SK-N-SH (cell line): ENCODE results near the gene DZIP1L. TPM values are rescaled to one million over a fixed set of nuclear protein-coding genes. Genes with fewer than 3 reads are reported as not detected.

ENCODE experiments used
- CTCF ChIA-PET: fragments of 300-600, 350-600 bp; formaldehyde crosslinking; extraction: SDS; loops from one replicate; lab custom pipeline; 2021; lab: Yijun Ruan, JAX
- POLR2A ChIA-PET: fragments of 350-600 bp; sonication (Branson Sonifier 250); formaldehyde crosslinking; extraction: SDS; loops from one replicate; lab custom pipeline; 2020; ENCODE audit warnings: antibody characterized with exemption, inconsistent platforms; lab: Yijun Ruan, JAX
- DNase-seq: peaks from one replicate; pipeline ENCODE4 v3.0.0; 2012
- H2AFZ ChIP-seq: fragments of 200-600 bp; sonication (generic); 2 replicates; pipeline ENCODE4 v1.8.1; 2016; ENCODE audit warnings: antibody characterized with exemption, mild to moderate bottlenecking, low read depth
- H3F3A ChIP-seq: fragments of 200-600 bp; sonication (generic); replicated peaks from 2 replicates; pipeline ENCODE3; 2016; ENCODE audit warnings: antibody characterized with exemption, mild to moderate bottlenecking; ENCODE audit not compliant: insufficient read depth
- H3K27ac ChIP-seq, 2 experiments: fragments of 200-500 bp in 1 of 2; fragments of 200-600 bp in 1 of 2; sonication (Bioruptor generic) in 1 of 2; sonication (generic), shearing (Covaris generic) in 1 of 2; 2 replicates each; pipeline versions ENCODE4 v1.5.1 to v1.6.1; 2014 to 2016; ENCODE audit warnings: low read depth in 2 of 2, inconsistent platforms in 1 of 2, low read length in 1 of 2, mild to moderate bottlenecking in 1 of 2, mixed read lengths in 1 of 2
- H3K27me3 ChIP-seq: fragments of 200-600 bp; sonication (generic), shearing (Covaris generic); 2 replicates; pipeline ENCODE4 v1.6.1; 2016; ENCODE audit warnings: mixed run types; ENCODE audit not compliant: insufficient read depth
- H3K36me3 ChIP-seq, 2 experiments: fragments of 200-500 bp in 1 of 2; fragments of 200-600 bp in 1 of 2; sonication (Bioruptor generic) in 1 of 2; sonication (generic) in 1 of 2; replicated peaks in 1 of 2; 2 replicates each; pipeline versions ENCODE3 to v1.5.1; 2014 to 2016; ENCODE audit warnings: low read length in 1 of 2, mild to moderate bottlenecking in 1 of 2; ENCODE audit not compliant: insufficient read depth in 2 of 2, control insufficient read depth in 1 of 2
- H3K4me1 ChIP-seq, 2 experiments: fragments of 200-500 bp in 1 of 2; fragments of 200-600 bp in 1 of 2; sonication (Bioruptor generic) in 1 of 2; sonication (generic), shearing (Covaris generic) in 1 of 2; 2 replicates each; pipeline versions ENCODE4 v1.5.1 to v1.6.1; 2014 to 2016; ENCODE audit warnings: low read depth in 1 of 2, low read length in 1 of 2, mixed run types in 1 of 2; ENCODE audit not compliant: insufficient read depth in 2 of 2, control insufficient read depth in 1 of 2
- H3K4me2 ChIP-seq: fragments of 200-600 bp; sonication (generic), shearing (Covaris generic); 2 replicates; pipeline ENCODE4 v1.6.1; 2017; ENCODE audit warnings: mixed run types
- H3K4me3 ChIP-seq, 2 experiments: fragments of 200-500 bp in 1 of 2; fragments of 200-600 bp in 1 of 2; sonication (Bioruptor generic) in 1 of 2; sonication (generic), shearing (Covaris generic) in 1 of 2; 2 replicates each; pipeline versions ENCODE4 v1.5.1 to v1.8.1; 2014 to 2016; ENCODE audit warnings: low read depth in 2 of 2, inconsistent platforms in 1 of 2, low read length in 1 of 2, mild to moderate bottlenecking in 1 of 2, mixed read lengths in 1 of 2, moderate library complexity in 1 of 2
- H3K79me2 ChIP-seq: fragments of 200-600 bp; sonication (generic); 2 replicates; pipeline ENCODE4 v1.8.1; 2017; ENCODE audit warnings: mild to moderate bottlenecking; ENCODE audit not compliant: insufficient read depth
- H3K9ac ChIP-seq: fragments of 200-600 bp; sonication (generic); 2 replicates; pipeline ENCODE4 v1.6.1; 2017; ENCODE audit warnings: mixed run types
- H3K9me2 ChIP-seq: fragments of 200-600 bp; sonication (generic); 2 replicates; pipeline ENCODE4 v1.6.1; 2017; ENCODE audit warnings: mixed run types
- H3K9me3 ChIP-seq: fragments of 200-600 bp; sonication (generic); 2 replicates; pipeline ENCODE4 v1.6.1; 2017; ENCODE audit warnings: mixed run types, mild to moderate bottlenecking, moderate library complexity
- H4K20me1 ChIP-seq: fragments of 200-600 bp; sonication (generic); 2 replicates; pipeline ENCODE4 v1.6.1; 2017; ENCODE audit warnings: mild to moderate bottlenecking, mixed run types; ENCODE audit not compliant: insufficient read depth
- EP300 ChIP-seq, 2 experiments: IDR thresholded peaks; 2 replicates each; pipeline versions ENCODE4 v1.4.0 to v1.6.1; 2012; ENCODE audit warnings: borderline replicate concordance in 1 of 2, low read depth in 1 of 2, low read length in 1 of 2
- EZH2phosphoT487 ChIP-seq: fragments of 200-600 bp; sonication (generic); IDR thresholded peaks from 2 replicates; pipeline ENCODE4 v1.6.1; 2017; ENCODE audit warnings: low read depth, mixed run types, mild to moderate bottlenecking, antibody characterized with exemption, moderate library complexity, borderline replicate concordance
- FOXM1 ChIP-seq: IDR thresholded peaks from 2 replicates; pipeline ENCODE4 v1.4.0; 2012; ENCODE audit warnings: low read depth, mild to moderate bottlenecking
- GATA2 ChIP-seq: sonication (generic); formaldehyde crosslinking; IDR thresholded peaks from 2 replicates; pipeline ENCODE4 v1.5.0; 2020; ENCODE audit warnings: mild to moderate bottlenecking, missing genetic modification reagents
- IRF3 ChIP-seq: fragments of 150-350 bp; IDR thresholded peaks from 2 replicates; pipeline ENCODE4 v1.6.1; 2016; ENCODE audit warnings: mild to moderate bottlenecking, low read depth, low read length
- JUND ChIP-seq: IDR thresholded peaks from 2 replicates; pipeline ENCODE4 v1.4.0; 2012
- MAX ChIP-seq: IDR thresholded peaks from 2 replicates; pipeline ENCODE4 v1.4.0; 2012; ENCODE audit warnings: low read depth
- MXI1 ChIP-seq: IDR thresholded peaks from 2 replicates; pipeline ENCODE4 v1.6.1; 2012; ENCODE audit warnings: mild to moderate bottlenecking, low read depth, low read length, improper control_type of control experiment
- NRF1 ChIP-seq: IDR thresholded peaks from 2 replicates; pipeline ENCODE4 v1.6.1; 2012; ENCODE audit warnings: low read depth, mild to moderate bottlenecking, low read length
- PBX3 ChIP-seq: IDR thresholded peaks from 2 replicates; pipeline ENCODE4; 2012
- REST ChIP-seq: IDR thresholded peaks from 2 replicates; pipeline ENCODE4 v1.6.1; 2012; ENCODE audit warnings: mild to moderate bottlenecking, low read depth, low read length, moderate library complexity
- RFX5 ChIP-seq: IDR thresholded peaks from 2 replicates; pipeline ENCODE4 v1.6.1; 2012; ENCODE audit warnings: mild to moderate bottlenecking, improper control_type of control experiment, low read length
- SIN3A ChIP-seq: IDR thresholded peaks from 2 replicates; pipeline ENCODE4 v1.6.1; 2012; ENCODE audit warnings: low read depth, mild to moderate bottlenecking, low read length, moderate library complexity, borderline replicate concordance
- SMC3 ChIP-seq: IDR thresholded peaks from 2 replicates; pipeline ENCODE4 v1.6.1; 2012; ENCODE audit warnings: low read depth, low read length, improper control_type of control experiment
- TAF1 ChIP-seq: IDR thresholded peaks from 2 replicates; pipeline ENCODE4 v1.6.1; 2012; ENCODE audit warnings: low read depth, mild to moderate bottlenecking, low read length, moderate library complexity, borderline replicate concordance
- TCF12 ChIP-seq: IDR thresholded peaks from 2 replicates; pipeline ENCODE4 v1.4.0; 2012
- TEAD4 ChIP-seq: IDR thresholded peaks from 2 replicates; pipeline ENCODE4 v1.4.0; 2012; ENCODE audit warnings: mild to moderate bottlenecking, borderline replicate concordance; ENCODE audit not compliant: insufficient read depth
- USF2 ChIP-seq: fragments of 150-350 bp; IDR thresholded peaks from 2 replicates; pipeline ENCODE4 v1.6.1; 2017; ENCODE audit warnings: antibody characterized with exemption, low read length, low read depth, borderline replicate concordance
- WGBS: methylation state at CpG from one replicate; pipeline ENCODE4 v1.1.6; 2017; ENCODE audit warnings: low lambda C conversion rate; 5-methylcytosine and 5-hydroxymethylcytosine counted together
- polyA plus RNA-seq, 3 experiments: library from polyadenylated mRNA; depleted of rRNA; stranded (reverse); fragments of >200 nt; gene quantifications; 2 replicates each; pipeline ENCODE4 v1.2.3, GENCODE V29; 2012

The DZIP1L gene
- polyA plus RNA-seq, 1 of the 3 experiments (the other 2 are of a cell fraction), result 6.4 TPM

GRCh38 chr3:138136201-138136600 is 20.8 kb upstream of the DZIP1L start:
- CTCF ChIA-PET, result no interaction called here

GRCh38 chr3:138135833-138136194 is 20.4 kb upstream of the DZIP1L start:
- Histone ChIP-seq H4K20me1 (no peaks in the 10 kb centered on the region), H3F3A (no peaks in the 10 kb centered on the region), H3K79me2 (no peaks in the 10 kb centered on the region), H3K27me3 (no peaks in the 10 kb centered on the region), H3K27ac (no peak overlapping the region), H2AFZ (no peak overlapping the region), H3K4me3 (no peak overlapping the region), H3K4me1 (no peaks in the 10 kb centered on the region; a peak in 1 of 4 replicates), H3K9ac (no peak overlapping the region), H3K9me2 (no peaks in the 10 kb centered on the region), H3K9me3 (no peaks in the 10 kb centered on the region), H3K4me2 (no peak overlapping the region), H3K36me3 (no peaks in the 10 kb centered on the region)
- POLR2A ChIA-PET, result no interaction called here
- CTCF ChIA-PET, result no interaction called here
- no peak for DNase-seq
- 81% methylated on average over 2 of the region's 2 CpGs for WGBS
- TF ChIP-seq RFX5, result no peak
- no peak for TF ChIP-seq EZH2phosphoT487
- no peak for TF ChIP-seq REST
- TF ChIP-seq MXI1, result no peak
- TF ChIP-seq IRF3, result no peak
- TF ChIP-seq TAF1, result no peak
- no peak for TF ChIP-seq TCF12
- TF ChIP-seq SIN3A, result no peak

More at GRCh38 chr3:138136201-138136600, 20.8 kb upstream of the DZIP1L start:
- POLR2A ChIA-PET, result no interaction called here
- Histone ChIP-seq H2AFZ (no peak overlapping the region), H3K27ac (no peak overlapping the region), H3K9ac (no peak overlapping the region), H3K27me3 (no peaks in the 10 kb centered on the region), H3K4me1 (no peaks in the 10 kb centered on the region; a peak in 1 of 4 replicates), H3K36me3 (no peaks in the 10 kb centered on the region), H3K4me2 (no peak overlapping the region), H4K20me1 (no peaks in the 10 kb centered on the region), H3K79me2 (no peaks in the 10 kb centered on the region), H3K9me2 (no peaks in the 10 kb centered on the region), H3F3A (no peaks in the 10 kb centered on the region), H3K4me3 (no peak overlapping the region), H3K9me3 (no peaks in the 10 kb centered on the region)
- WGBS, result 81% methylated on average over 3 of the region's 3 CpGs
- DNase-seq, result no peak
- no peak for TF ChIP-seq FOXM1
- no peak for TF ChIP-seq EP300 (IDR thresholded peaks at IDR 0.05; ENCODE audit: borderline replicate concordance in 1 of 2, low read depth in 1 of 2, low read length in 1 of 2)
- TF ChIP-seq JUND, result no peak
- no peak for TF ChIP-seq USF2
- no peak for TF ChIP-seq IRF3
- no peak for TF ChIP-seq MAX
- TF ChIP-seq SMC3, result no peak
- no peak for TF ChIP-seq PBX3
- TF ChIP-seq NRF1, result no peak
- TF ChIP-seq TEAD4, result no peak
- no peak for TF ChIP-seq GATA2 (CRISPR knock-in tag)
